ENCODE measurements around the gene RABGEF1.
"Not testable (repeated sequence)": the region's sequence is repeated elsewhere in the genome, so short reads cannot be mapped to it uniquely, and the experiment has no call there.

Gene RABGEF1

GRCh38 chr7:66767486-66767885 is 27.0 kb downstream of the RABGEF1 start:
- not testable (repeated sequence) for DNase-seq

GRCh38 chr7:66768865-66769832 is 28.6 kb downstream of the RABGEF1 start:
- no peak for DNase-seq

GRCh38 chr7:66769833-66770512 is 29.4 kb downstream of the RABGEF1 start:
- no peak for DNase-seq

- DNase-seq, result no peak
Measured at GRCh38 chr7:66771795-66772194, 31.3 kb downstream of the RABGEF1 start.

- not testable (repeated sequence) for DNase-seq
Measured at GRCh38 chr7:66773744-66774143, 33.2 kb downstream of the RABGEF1 start.

GRCh38 chr7:66776383-66776782 is 35.9 kb downstream of the RABGEF1 start:
- DNase-seq, result not testable (repeated sequence)

GRCh38 chr7:66776800-66777442 is 36.4 kb downstream of the RABGEF1 start:
- no peak for DNase-seq

- no peak for DNase-seq
Measured at GRCh38 chr7:66778201-66778600, 37.7 kb downstream of the RABGEF1 start.

- no peak for DNase-seq
Measured at GRCh38 chr7:66779669-66780409, 39.3 kb downstream of the RABGEF1 start.

- no peak for DNase-seq
Measured at GRCh38 chr7:66781408-66782090, 41.0 kb downstream of the RABGEF1 start.

GRCh38 chr7:66782875-66783274 is 42.3 kb downstream of the RABGEF1 start:
- DNase-seq, result not testable (repeated sequence)

- not testable (repeated sequence) for DNase-seq
Measured at GRCh38 chr7:66783887-66784595, 43.5 kb downstream of the RABGEF1 start.

GRCh38 chr7:66790196-66790595 is 49.7 kb downstream of the RABGEF1 start:
- no peak for DNase-seq

- DNase-seq, result no peak
Measured at GRCh38 chr7:66790725-66791124, 50.2 kb downstream of the RABGEF1 start.

- no peak for DNase-seq
Measured at GRCh38 chr7:66800591-66800990, 60.1 kb downstream of the RABGEF1 start.

- no peak for DNase-seq
Measured at GRCh38 chr7:66804001-66804400, 63.5 kb downstream of the RABGEF1 start.

- DNase-seq, result no peak
Measured at GRCh38 chr7:66807736-66808135, 67.2 kb downstream of the RABGEF1 start.

GRCh38 chr7:66810716-66811115 is 70.2 kb downstream of the RABGEF1 start:
- no peak for DNase-seq

- DNase-seq, result not testable (repeated sequence)
Measured at GRCh38 chr7:66815186-66815875, 74.8 kb downstream of the RABGEF1 start.

- DNase-seq, result no peak
Measured at GRCh38 chr7:66815951-66816350, 75.4 kb downstream of the RABGEF1 start.

GRCh38 chr7:66816658-66817057 is 76.1 kb downstream of the RABGEF1 start:
- not testable (repeated sequence) for DNase-seq
